ENCODE results near the gene SIRPB1. TPM values are rescaled to one million over a fixed set of nuclear protein-coding genes. Genes with fewer than 3 reads are reported as not detected.

The SIRPB1 gene
- total RNA-seq, 1 donor from 2014 or later, result 1.6 TPM

DNA sequence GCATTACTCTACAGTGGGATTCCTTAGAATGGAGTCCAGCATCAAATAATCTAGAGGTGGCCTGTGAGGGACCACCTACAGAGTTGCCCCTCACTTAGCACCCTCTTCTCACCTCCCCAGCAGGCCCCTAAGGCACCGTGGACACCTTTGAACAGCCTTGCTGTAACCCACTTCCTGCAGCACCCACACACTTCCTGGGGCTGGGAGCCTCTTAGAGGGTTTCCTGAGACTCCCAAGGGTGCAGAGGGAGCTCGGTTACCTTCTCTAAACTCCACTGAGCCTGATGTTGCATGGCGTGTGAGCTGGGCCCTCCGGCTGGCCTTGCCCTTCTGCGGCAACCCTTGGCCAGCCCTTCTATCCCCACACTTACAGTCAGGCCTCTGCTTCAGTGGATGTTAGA, 45.1 kb upstream of the SIRPB1 start:
- TF ChIP-seq, protein P1, sequence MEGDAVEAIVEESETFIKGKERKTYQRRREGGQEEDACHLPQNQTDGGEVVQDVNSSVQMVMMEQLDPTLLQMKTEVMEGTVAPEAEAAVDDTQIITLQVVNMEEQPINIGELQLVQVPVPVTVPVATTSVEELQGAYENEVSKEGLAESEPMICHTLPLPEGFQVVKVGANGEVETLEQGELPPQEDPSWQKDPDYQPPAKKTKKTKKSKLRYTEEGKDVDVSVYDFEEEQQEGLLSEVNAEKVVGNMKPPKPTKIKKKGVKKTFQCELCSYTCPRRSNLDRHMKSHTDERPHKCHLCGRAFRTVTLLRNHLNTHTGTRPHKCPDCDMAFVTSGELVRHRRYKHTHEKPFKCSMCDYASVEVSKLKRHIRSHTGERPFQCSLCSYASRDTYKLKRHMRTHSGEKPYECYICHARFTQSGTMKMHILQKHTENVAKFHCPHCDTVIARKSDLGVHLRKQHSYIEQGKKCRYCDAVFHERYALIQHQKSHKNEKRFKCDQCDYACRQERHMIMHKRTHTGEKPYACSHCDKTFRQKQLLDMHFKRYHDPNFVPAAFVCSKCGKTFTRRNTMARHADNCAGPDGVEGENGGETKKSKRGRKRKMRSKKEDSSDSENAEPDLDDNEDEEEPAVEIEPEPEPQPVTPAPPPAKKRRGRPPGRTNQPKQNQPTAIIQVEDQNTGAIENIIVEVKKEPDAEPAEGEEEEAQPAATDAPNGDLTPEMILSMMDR (IDR thresholded peaks at IDR 0.05), result no peak
- Mint-ChIP-seq H3K9me3 (ENCODE audit: low read depth) (no peaks in the 10 kb centered on the region), H3K4me1 (ENCODE audit: low read depth) (peaks cover 7% of the 10 kb centered on the region), H3K36me3 (ENCODE audit: low read depth) (no peaks in the 10 kb centered on the region), H3K27ac (ENCODE audit: unreplicated experiment) (no peak overlapping the region), H3K4me3 (ENCODE audit: unreplicated experiment) (no peak overlapping the region), H3K27me3 (ENCODE audit: low read depth) (peaks cover 4% of the 10 kb centered on the region)
- no peak for DNase-seq (ENCODE audit: low spot score)

DNA sequence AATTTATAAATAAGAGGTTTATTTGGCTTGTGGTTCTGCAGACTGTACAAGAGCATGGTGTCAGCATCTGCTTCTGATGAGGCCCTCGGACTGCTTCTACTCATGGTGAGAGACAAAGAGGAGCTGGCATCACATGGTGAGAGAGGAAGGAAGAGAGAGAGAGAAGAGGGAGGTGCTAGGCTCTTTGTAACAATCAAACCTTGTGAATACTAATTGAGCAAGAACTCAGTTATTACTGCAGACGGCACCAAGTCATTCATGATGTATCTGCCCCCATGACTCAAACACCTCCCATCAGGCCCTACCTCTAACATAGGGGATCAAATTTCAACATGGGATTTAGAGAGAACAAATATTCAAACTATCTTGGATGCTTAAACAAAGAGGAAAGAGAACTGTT, 44.1 kb upstream of the SIRPB1 start:
- Mint-ChIP-seq H3K27me3 (ENCODE audit: low read depth) (peaks cover 13% of the 10 kb centered on the region), H3K9me3 (ENCODE audit: low read depth) (no peaks in the 10 kb centered on the region), H3K36me3 (ENCODE audit: low read depth) (no peaks in the 10 kb centered on the region), H3K4me1 (ENCODE audit: low read depth) (no peaks in the 10 kb centered on the region), H3K27ac (ENCODE audit: unreplicated experiment) (no peak overlapping the region), H3K4me3 (ENCODE audit: unreplicated experiment) (no peak overlapping the region)
- TF ChIP-seq, protein P1 (IDR thresholded peaks at IDR 0.05), result no peak
- DNase-seq (ENCODE audit: low spot score), result no peak

DNA sequence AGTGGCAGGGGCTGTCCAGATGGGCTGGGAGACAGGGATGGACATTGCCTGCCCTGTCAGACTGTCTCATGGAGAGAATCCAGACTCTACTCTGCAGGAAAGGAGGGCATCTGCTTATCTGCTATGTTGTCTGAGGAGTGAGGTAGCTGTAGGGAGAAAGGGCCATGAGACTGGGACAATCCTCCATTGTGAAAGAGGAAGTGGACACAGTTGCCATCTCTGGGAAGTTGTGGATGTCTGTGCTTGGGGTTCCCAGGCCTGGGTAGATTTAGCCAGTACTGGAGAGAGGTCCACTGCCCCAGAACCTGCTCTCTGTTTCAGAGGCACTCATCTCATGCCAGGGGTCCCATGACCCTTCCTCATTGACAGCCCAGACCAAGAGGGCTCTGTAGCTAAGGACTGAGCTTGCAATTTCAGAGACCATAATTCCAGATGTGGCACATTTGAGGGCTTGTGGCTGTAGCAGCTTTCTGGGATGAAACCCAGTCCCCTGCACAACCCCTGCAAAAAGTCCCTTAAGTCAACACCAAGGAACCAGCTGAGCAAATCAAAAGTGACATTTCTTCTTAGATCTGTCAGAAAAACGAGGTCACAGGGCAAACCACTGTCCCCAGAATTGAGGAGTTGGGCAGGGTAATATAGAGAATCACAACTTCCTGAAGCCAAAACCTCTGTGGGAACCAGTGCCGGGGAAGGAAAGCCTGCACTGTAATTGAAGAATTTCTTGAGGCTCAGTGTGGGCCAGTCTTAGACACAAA, 41.9 kb upstream of the SIRPB1 start:
- H3K36me3 Mint-ChIP-seq (ENCODE audit: low read depth), result no peaks in the 10 kb centered on the region
- H3K4me3 Mint-ChIP-seq (ENCODE audit: unreplicated experiment), result no peak overlapping the region
- H3K27ac Mint-ChIP-seq (ENCODE audit: unreplicated experiment), result no peak overlapping the region
- H3K4me1 Mint-ChIP-seq (ENCODE audit: low read depth), result no peaks in the 10 kb centered on the region
- TF ChIP-seq, protein P1 (IDR thresholded peaks at IDR 0.05), result no peak
- no peak for DNase-seq (ENCODE audit: low spot score)
- H3K9me3 Mint-ChIP-seq (ENCODE audit: low read depth), result no peaks in the 10 kb centered on the region
- peaks cover 20% of the 10 kb centered on the region for H3K27me3 Mint-ChIP-seq (ENCODE audit: low read depth)

DNA sequence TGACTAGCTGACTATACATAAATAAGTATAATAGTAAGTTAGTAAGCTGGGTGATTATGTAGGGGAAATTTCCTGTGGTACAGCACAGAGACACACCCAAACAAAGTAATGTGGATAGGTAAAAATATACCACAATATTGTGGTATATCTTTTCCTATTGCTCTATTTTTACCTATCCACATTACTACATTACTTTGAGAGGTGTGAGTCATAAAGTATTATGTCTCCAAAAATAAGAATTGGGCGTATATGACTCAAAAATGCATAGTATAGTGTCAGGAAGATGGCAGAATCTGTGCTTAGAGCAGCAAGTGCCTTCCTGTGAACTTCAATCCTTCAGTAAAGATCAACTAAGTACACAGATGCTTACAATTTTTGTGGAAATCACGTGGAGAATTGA, 40.4 kb upstream of the SIRPB1 start:
- Mint-ChIP-seq H3K27me3 (ENCODE audit: low read depth) (peaks cover 20% of the 10 kb centered on the region), H3K36me3 (ENCODE audit: low read depth) (no peaks in the 10 kb centered on the region), H3K9me3 (ENCODE audit: low read depth) (no peaks in the 10 kb centered on the region), H3K4me3 (ENCODE audit: unreplicated experiment) (no peak overlapping the region), H3K27ac (ENCODE audit: unreplicated experiment) (no peak overlapping the region), H3K4me1 (ENCODE audit: low read depth) (no peaks in the 10 kb centered on the region)
- no peak for DNase-seq (ENCODE audit: low spot score)
- TF ChIP-seq, protein P1 (IDR thresholded peaks at IDR 0.05), result no peak

DNA sequence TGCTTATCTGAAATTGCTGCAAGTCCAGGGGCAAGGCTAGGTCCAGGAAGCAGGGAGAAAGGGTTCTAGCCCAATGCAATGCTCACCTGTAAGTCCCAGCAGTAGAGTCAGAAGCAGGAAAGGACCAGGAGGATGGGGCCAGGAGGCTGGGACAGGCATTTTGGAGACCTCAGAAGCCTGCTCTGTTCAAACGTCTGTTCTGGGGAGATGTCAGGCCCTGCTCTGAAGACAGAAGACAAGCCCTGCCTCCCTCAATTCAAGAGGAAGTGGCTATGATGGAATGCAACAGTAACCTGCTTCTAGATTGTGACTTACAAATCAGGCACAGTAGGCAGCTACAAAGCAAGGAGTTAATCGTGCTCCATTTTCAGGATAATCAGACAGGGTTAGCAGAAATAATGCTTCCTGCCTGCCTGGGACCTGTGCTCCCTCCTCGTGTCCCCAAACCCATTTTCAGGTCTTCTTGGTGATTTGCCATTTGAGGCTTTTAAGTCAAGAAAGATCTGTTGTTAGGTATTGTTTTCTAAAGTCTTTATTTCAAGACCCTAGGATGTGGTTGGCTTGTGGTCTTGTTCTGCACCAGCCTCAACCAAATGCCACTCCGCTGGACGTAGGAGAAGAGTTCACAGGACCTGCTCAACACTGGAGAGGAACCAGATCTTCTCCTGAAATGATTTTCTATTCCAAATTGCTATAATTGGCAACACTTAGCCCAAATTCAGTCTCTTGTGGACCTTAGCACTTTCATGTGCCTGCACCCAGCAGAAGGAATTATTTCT, 37.9 kb upstream of the SIRPB1 start, which contains the start of gene SIRPG:
Gene SIRPG, minus strand, starts transcription at position 224 of the 779 bp plus-strand sequence. Its CDS starts 65 bp downstream, at position 159.
- Mint-ChIP-seq H3K4me1 (ENCODE audit: low read depth) (no peaks in the 10 kb centered on the region), H3K36me3 (ENCODE audit: low read depth) (no peaks in the 10 kb centered on the region), H3K9me3 (ENCODE audit: low read depth) (no peaks in the 10 kb centered on the region), H3K27ac (ENCODE audit: unreplicated experiment) (no peak within 1 kb of the TSS), H3K27me3 (ENCODE audit: low read depth) (peaks cover 20% of the 10 kb centered on the region), H3K4me3 (ENCODE audit: unreplicated experiment) (no peak within 1 kb of the TSS)
- no peak for DNase-seq (ENCODE audit: low spot score)
- TF ChIP-seq, protein P1 (IDR thresholded peaks at IDR 0.05), result no peak

Measured in chondrocyte (in vitro differentiated cells).